MCF 10A (cell line): Measurements from ENCODE around the gene SOSTDC1. TPM values are rescaled to one million over a fixed set of nuclear protein-coding genes. Genes with fewer than 3 reads are reported as not detected.
"Not testable (repeated sequence)": the region's sequence is repeated elsewhere in the genome, so short reads cannot be mapped to it uniquely, and the experiment has no call there.

ENCODE experiments used
- BruUV-seq: library from RNA; stranded (reverse); fragments of 400-500 nt; replicated peaks from 2 replicates; lab custom pipeline; 2021; lab: Mats Ljungman, UMichigan
- CTCF ChIA-PET: fragments of 300-600 bp; sonication (Branson Sonifier 250); formaldehyde crosslinking; extraction: SDS; loops from one replicate; lab custom pipeline; 2021; ENCODE audit warnings: antibody characterized with exemption, inconsistent platforms; lab: Yijun Ruan, JAX
- POLR2A ChIA-PET: fragments of 300-600, 350-650 bp; sonication (Branson Sonifier 250); formaldehyde crosslinking; extraction: SDS; loops from one replicate; lab custom pipeline; 2020; ENCODE audit warnings: antibody characterized with exemption, inconsistent platforms; lab: Yijun Ruan, JAX
- DNase-seq: peaks from one replicate; pipeline ENCODE4 v3.0.0-alpha.2; 2018; ENCODE audit not compliant: unreplicated experiment
- H3K27ac Mint-ChIP-seq: one replicate; pipeline ENCODE4 v1.8.0; 2022; ENCODE audit warnings: mild to moderate bottlenecking, low read depth, mixed read lengths; ENCODE audit not compliant: unreplicated experiment
- H3K27me3 Mint-ChIP-seq: one replicate; pipeline ENCODE4 v1.8.0; 2022; ENCODE audit warnings: mixed read lengths; ENCODE audit not compliant: insufficient read depth, unreplicated experiment
- H3K36me3 Mint-ChIP-seq: one replicate; pipeline ENCODE4 v1.8.0; 2022; ENCODE audit warnings: mild to moderate bottlenecking, moderate library complexity, mixed read lengths; ENCODE audit not compliant: insufficient read depth, unreplicated experiment
- H3K4me1 Mint-ChIP-seq: one replicate; pipeline ENCODE4 v1.8.0; 2022; ENCODE audit warnings: mixed read lengths; ENCODE audit not compliant: insufficient read depth, unreplicated experiment
- H3K4me3 Mint-ChIP-seq: one replicate; pipeline ENCODE4 v1.8.0; 2022; ENCODE audit warnings: mild to moderate bottlenecking, moderate library complexity, mixed read lengths; ENCODE audit not compliant: unreplicated experiment
- H3K9me3 Mint-ChIP-seq: one replicate; pipeline ENCODE4 v1.8.0; 2022; ENCODE audit warnings: mixed read lengths; ENCODE audit not compliant: unreplicated experiment
- intact Hi-C: fragments of 100-400 bp; cut with micrococcal nuclease; formaldehyde crosslinking; loops from 2 replicates; pipeline ENCODE4 v1.14.1; 2022
- total RNA-seq: library from RNA; stranded (reverse); gene quantifications from 2 replicates; pipeline ENCODE4 v1.2.3, GENCODE V29; 2022
- TF ChIP-seq, protein P1 (sequence below): fragments of 200-600 bp; IDR thresholded peaks from one replicate; pipeline ENCODE4 v1.8.0; 2022; ENCODE audit warnings: antibody characterized with exemption, mild to moderate bottlenecking; ENCODE audit not compliant: unreplicated experiment

Gene SOSTDC1
- total RNA-seq, 1 experiment from 2014 or later, result not detected

DNA sequence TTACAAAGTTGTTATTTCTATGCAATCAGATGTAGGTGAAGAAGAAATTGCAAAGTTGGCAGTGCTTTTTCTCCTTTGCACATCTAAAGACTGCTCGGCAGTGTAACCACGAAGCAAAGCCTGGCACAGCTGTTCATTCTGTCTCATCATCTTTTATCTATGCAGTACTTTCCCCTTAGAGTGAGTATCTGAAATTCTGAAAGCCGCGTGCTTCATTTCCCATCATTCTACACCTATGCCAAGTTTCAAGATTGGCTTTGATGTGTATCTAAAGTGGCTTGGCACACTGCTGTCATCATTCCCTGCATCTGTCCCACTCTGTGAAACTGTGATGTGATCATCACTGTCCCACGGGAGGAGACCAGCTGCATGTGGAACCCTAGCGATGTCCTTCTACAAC, 15.2 kb downstream of the SOSTDC1 start:
- H3K27ac Mint-ChIP-seq, result no peak overlapping the region
- TF ChIP-seq, protein P1, sequence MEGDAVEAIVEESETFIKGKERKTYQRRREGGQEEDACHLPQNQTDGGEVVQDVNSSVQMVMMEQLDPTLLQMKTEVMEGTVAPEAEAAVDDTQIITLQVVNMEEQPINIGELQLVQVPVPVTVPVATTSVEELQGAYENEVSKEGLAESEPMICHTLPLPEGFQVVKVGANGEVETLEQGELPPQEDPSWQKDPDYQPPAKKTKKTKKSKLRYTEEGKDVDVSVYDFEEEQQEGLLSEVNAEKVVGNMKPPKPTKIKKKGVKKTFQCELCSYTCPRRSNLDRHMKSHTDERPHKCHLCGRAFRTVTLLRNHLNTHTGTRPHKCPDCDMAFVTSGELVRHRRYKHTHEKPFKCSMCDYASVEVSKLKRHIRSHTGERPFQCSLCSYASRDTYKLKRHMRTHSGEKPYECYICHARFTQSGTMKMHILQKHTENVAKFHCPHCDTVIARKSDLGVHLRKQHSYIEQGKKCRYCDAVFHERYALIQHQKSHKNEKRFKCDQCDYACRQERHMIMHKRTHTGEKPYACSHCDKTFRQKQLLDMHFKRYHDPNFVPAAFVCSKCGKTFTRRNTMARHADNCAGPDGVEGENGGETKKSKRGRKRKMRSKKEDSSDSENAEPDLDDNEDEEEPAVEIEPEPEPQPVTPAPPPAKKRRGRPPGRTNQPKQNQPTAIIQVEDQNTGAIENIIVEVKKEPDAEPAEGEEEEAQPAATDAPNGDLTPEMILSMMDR, result no peak
- no TSS peak for BruUV-seq
- no peaks in the 10 kb centered on the region for H3K4me1 Mint-ChIP-seq
- no peaks in the 10 kb centered on the region for H3K36me3 Mint-ChIP-seq
- no peak for DNase-seq
- no peak overlapping the region for H3K4me3 Mint-ChIP-seq
- no peaks in the 10 kb centered on the region for H3K27me3 Mint-ChIP-seq
- intact Hi-C loops, result no loop called here
- ChIA-PET POLR2A (no interaction called here), CTCF (interaction anchor here (0.6 to 1.6 kb wide), 3 partner anchors 11 to 1146 kb away, joined by 3 to 5 read pairs (median 4); no protein-coding TSS in a partner anchor)
- no peaks in the 10 kb centered on the region for H3K9me3 Mint-ChIP-seq

DNA sequence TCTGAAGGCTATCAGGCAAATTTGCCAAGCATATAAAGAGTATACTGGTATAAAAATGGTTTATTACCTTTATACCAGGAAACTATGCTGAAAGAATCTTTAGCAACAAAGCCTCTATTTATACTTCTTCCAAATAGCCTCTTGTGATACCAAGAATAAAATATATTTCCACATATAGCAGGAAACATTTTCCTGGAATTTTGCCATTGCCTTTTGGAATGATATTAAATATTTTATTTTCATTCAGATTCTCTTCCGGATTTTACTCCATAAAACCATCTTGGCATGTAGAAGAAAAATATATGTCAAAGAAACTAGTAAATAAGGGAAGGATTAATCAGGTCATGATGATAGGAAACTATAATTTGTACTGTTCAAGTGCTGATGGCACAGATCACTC, 17.7 kb downstream of the SOSTDC1 start:
- intact Hi-C loops, result no loop called here
- ChIA-PET POLR2A (no interaction called here), CTCF (interaction anchor here (1.0 kb wide), 2 partner anchors 9 to 117 kb away, joined by 3 to 5 read pairs; no protein-coding TSS in a partner anchor)
- TF ChIP-seq, protein P1, result no peak
- DNase-seq, result no peak
- no TSS peak for BruUV-seq
- H3K27me3 Mint-ChIP-seq, result no peaks in the 10 kb centered on the region
- no peaks in the 10 kb centered on the region for H3K4me1 Mint-ChIP-seq
- no peaks in the 10 kb centered on the region for H3K36me3 Mint-ChIP-seq
- H3K27ac Mint-ChIP-seq, result no peak overlapping the region
- no peak overlapping the region for H3K4me3 Mint-ChIP-seq
- no peaks in the 10 kb centered on the region for H3K9me3 Mint-ChIP-seq

DNA sequence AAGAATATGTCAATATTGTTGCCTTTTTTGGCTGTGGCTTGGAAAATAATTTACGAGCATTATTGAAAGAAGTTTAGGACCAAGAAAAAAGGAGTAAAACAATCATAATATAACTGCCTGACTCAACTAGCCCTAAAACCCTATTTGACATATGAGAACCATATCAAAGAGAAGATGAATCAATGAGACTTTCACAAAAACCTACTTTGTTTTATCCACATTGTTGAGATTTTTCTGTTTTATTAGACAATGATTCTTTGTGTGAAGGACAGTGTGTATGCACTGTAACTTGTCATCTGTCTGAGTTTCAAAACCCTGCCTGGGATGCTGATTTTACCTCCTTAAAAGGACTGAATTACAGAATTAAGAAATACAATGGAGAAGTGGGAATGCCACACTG, 19.0 kb downstream of the SOSTDC1 start:
- Mint-ChIP-seq H3K36me3 (no peaks in the 10 kb centered on the region), H3K4me3 (no peak overlapping the region), H3K27me3 (no peaks in the 10 kb centered on the region), H3K27ac (no peak overlapping the region), H3K4me1 (no peaks in the 10 kb centered on the region), H3K9me3 (no peaks in the 10 kb centered on the region)
- ChIA-PET POLR2A (no interaction called here), CTCF (interaction anchor here (0.6 kb wide), 1 partner anchor 1121 kb away, joined by 4 read pairs; no protein-coding TSS in a partner anchor)
- TF ChIP-seq, protein P1, result no peak
- no TSS peak for BruUV-seq
- no peak for DNase-seq
- intact Hi-C loops, result no loop called here

DNA sequence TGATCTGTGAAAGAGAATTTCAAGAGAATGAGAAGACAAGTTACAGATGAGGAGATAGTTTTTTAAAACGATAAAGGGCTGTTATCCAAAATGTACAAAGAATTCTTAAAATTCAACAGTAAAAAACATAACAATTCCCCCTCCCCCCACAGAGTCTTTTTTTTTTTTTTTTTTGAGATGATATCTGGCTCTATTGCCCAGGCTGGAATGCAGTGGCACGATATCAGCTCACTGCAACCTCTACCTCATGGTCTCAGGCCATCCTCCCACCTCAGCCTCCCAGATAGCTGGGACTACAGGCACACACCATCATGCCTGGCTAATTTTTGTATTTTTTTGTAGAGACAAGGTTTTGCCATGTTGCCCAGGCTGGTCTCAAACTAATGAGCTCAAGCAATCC, 21.7 kb downstream of the SOSTDC1 start:
- H3K36me3 Mint-ChIP-seq, H3K9me3 Mint-ChIP-seq, BruUV-seq, H3K27me3 Mint-ChIP-seq, H3K4me3 Mint-ChIP-seq, DNase-seq, intact Hi-C loops, H3K27ac Mint-ChIP-seq, H3K4me1 Mint-ChIP-seq: not testable (repeated sequence)
- ChIA-PET CTCF (interaction anchor here (0.6 kb wide), 2 partner anchors 12 to 36 kb away, joined by 3 read pairs; no protein-coding TSS in a partner anchor), POLR2A (interaction anchor here (1.3 kb wide), 1 partner anchor 8 kb away, joined by 3 read pairs; no protein-coding TSS in a partner anchor)
